ENCODE results near the gene KCNK3. TPM values are rescaled to one million over a fixed set of nuclear protein-coding genes. Genes with fewer than 3 reads are reported as not detected.

The KCNK3 gene
- total and polyA plus RNA-seq, 10 of the 15 experiments (the other 5 are each of a cell fraction or from before 2014, with no cell fraction given), result 0.13 TPM; not detected in 9

- TF ChIP-seq, protein P1, sequence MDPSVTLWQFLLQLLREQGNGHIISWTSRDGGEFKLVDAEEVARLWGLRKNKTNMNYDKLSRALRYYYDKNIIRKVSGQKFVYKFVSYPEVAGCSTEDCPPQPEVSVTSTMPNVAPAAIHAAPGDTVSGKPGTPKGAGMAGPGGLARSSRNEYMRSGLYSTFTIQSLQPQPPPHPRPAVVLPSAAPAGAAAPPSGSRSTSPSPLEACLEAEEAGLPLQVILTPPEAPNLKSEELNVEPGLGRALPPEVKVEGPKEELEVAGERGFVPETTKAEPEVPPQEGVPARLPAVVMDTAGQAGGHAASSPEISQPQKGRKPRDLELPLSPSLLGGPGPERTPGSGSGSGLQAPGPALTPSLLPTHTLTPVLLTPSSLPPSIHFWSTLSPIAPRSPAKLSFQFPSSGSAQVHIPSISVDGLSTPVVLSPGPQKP (IDR thresholded peaks at IDR 0.05; ENCODE audit: low read depth, low read length), result no peak
- TF ChIP-seq RELA (IDR thresholded peaks at IDR 0.05; ENCODE audit: borderline replicate concordance, partially characterized antibody) (no peak), RBBP5 (conservative IDR thresholded peaks at IDR 0.05) (no peak)
Measured at GRCh38 chr2:26683583-26683982, 8.9 kb upstream of the KCNK3 start (continued).

- Histone ChIP-seq H3K4me1 (ENCODE audit: control insufficient read depth, insufficient read depth, low read length) (no peaks in the 10 kb centered on the region), H3K9ac (ENCODE audit: control insufficient read depth, insufficient read depth, low read length) (no peak overlapping the region), H3K27me3 (replicated peaks in 1 of 2; ENCODE audit: control insufficient read depth in 2 of 2, insufficient read depth in 2 of 2, low read length in 1 of 2) (peaks cover 0 to 2% of the 10 kb centered on the region in 2 experiments; a peak in 1 of 4 replicates), H3K4me3 (no peak overlapping the region), H3K27ac (ENCODE audit: control insufficient read depth, insufficient read depth) (no peak overlapping the region), H3K4me2 (ENCODE audit: control insufficient read depth, insufficient read depth) (no peak overlapping the region), H3K36me3 (ENCODE audit: control insufficient read depth in 2 of 2, insufficient read depth in 2 of 2, low read length in 1 of 2) (no peaks in the 10 kb centered on the region), H4K20me1 (ENCODE audit: control insufficient read depth, insufficient read depth) (no peaks in the 10 kb centered on the region), H3K9me3 (replicated peaks; ENCODE audit: control insufficient read depth, insufficient read depth, low read length) (no peaks in the 10 kb centered on the region), H3K79me2 (ENCODE audit: control insufficient read depth, insufficient read depth, low read length) (no peaks in the 10 kb centered on the region), H2AFZ (ENCODE audit: control insufficient read depth, low read depth, low read length) (no peak overlapping the region)
- no TSS peak for BruUV-seq (replicated peaks)
- ChIA-PET SMC1A (ENCODE audit: uncharacterized antibody, unreplicated experiment) (interaction anchor here (1.7 kb wide), 1 partner anchor 58 kb away, joined by 3 read pairs; no protein-coding TSS in a partner anchor), POLR2A (no interaction called here), CTCF (no interaction called here), RAD21 (ENCODE audit: unreplicated experiment) (no interaction called here)
- ATAC-seq, result no peak
- in situ Hi-C loops (cut with MboI), result no loop called here
- WGBS (ENCODE audit: insufficient coverage, insufficient replicate concordance, low lambda C conversion rate, missing lambda C conversion rate), result 37% methylated on average over 5 of the region's 5 CpGs
- no peak for FAIRE-seq
- DNase-seq (ENCODE audit: low read depth, low spot score), result no peak
- intact Hi-C loops (cut with micrococcal nuclease; ENCODE audit: unreplicated experiment), result no loop called here
- TF ChIP-seq BCL11A (IDR thresholded peaks at IDR 0.05; ENCODE audit: low read depth, low read length) (no peak), SIN3A (IDR thresholded peaks at IDR 0.05; ENCODE audit: low read depth, low read length) (no peak), SIX5 (IDR thresholded peaks at IDR 0.05; ENCODE audit: low read depth, low read length, severe bottlenecking) (no peak), REST (IDR thresholded peaks at IDR 0.05; ENCODE audit: low read depth, low read length) (no peak), ZSCAN29 (IDR thresholded peaks at IDR 0.05) (no peak), FOXM1 (IDR thresholded peaks at IDR 0.05; ENCODE audit: low read depth, low read length) (no peak), HCFC1 (IDR thresholded peaks at IDR 0.05; ENCODE audit: low read length) (no peak)
- TF ChIP-seq, protein P2, sequence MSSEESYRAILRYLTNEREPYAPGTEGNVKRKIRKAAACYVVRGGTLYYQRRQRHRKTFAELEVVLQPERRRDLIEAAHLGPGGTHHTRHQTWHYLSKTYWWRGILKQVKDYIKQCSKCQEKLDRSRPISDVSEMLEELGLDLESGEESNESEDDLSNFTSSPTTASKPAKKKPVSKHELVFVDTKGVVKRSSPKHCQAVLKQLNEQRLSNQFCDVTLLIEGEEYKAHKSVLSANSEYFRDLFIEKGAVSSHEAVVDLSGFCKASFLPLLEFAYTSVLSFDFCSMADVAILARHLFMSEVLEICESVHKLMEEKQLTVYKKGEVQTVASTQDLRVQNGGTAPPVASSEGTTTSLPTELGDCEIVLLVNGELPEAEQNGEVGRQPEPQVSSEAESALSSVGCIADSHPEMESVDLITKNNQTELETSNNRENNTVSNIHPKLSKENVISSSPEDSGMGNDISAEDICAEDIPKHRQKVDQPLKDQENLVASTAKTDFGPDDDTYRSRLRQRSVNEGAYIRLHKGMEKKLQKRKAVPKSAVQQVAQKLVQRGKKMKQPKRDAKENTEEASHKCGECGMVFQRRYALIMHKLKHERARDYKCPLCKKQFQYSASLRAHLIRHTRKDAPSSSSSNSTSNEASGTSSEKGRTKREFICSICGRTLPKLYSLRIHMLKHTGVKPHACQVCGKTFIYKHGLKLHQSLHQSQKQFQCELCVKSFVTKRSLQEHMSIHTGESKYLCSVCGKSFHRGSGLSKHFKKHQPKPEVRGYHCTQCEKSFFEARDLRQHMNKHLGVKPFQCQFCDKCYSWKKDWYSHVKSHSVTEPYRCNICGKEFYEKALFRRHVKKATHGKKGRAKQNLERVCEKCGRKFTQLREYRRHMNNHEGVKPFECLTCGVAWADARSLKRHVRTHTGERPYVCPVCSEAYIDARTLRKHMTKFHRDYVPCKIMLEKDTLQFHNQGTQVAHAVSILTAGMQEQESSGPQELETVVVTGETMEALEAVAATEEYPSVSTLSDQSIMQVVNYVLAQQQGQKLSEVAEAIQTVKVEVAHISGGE (CRISPR knock-in tag; IDR thresholded peaks at IDR 0.05), result no peak
- TF ChIP-seq, protein P3, sequence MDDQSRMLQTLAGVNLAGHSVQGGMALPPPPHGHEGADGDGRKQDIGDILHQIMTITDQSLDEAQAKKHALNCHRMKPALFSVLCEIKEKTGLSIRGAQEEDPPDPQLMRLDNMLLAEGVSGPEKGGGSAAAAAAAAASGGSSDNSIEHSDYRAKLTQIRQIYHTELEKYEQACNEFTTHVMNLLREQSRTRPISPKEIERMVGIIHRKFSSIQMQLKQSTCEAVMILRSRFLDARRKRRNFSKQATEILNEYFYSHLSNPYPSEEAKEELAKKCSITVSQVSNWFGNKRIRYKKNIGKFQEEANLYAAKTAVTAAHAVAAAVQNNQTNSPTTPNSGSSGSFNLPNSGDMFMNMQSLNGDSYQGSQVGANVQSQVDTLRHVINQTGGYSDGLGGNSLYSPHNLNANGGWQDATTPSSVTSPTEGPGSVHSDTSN (IDR thresholded peaks at IDR 0.05; ENCODE audit: insufficient replicate concordance, low read depth, low read length), result no peak
Measured at GRCh38 chr2:26685341-26685740, 7.2 kb upstream of the KCNK3 start.
